ENCODE results near the gene DIO2.

Gene DIO2

GRCh38 chr14:80167793-80168448 lies 43.4 kb downstream of the DIO2 start:
- H3K9me3 ChIP-seq (ENCODE audit: control insufficient read depth, low read length), result no peaks in the 10 kb centered on the region
- no peaks in the 10 kb centered on the region for H3K36me3 ChIP-seq (ENCODE audit: control insufficient read depth, insufficient read depth, low read length)
- 84 to 88% methylated on average over 3 to 5 of the region's 6 CpGs for WGBS, 2 experiments (ENCODE audit: insufficient coverage in 2 of 2)
- no peaks in the 10 kb centered on the region for H3K4me1 ChIP-seq (ENCODE audit: control insufficient read depth, insufficient read depth, low read length, poor library complexity, severe bottlenecking)
- H3K4me3 ChIP-seq (ENCODE audit: extremely low read depth, insufficient read depth, low read length, poor library complexity, severe bottlenecking), result no peak overlapping the region
- no peak overlapping the region for H3K27ac ChIP-seq (ENCODE audit: low read depth, low read length, severe bottlenecking)

- no peaks in the 10 kb centered on the region for H3K36me3 ChIP-seq (ENCODE audit: control insufficient read depth, insufficient read depth, low read length)
- no peak overlapping the region for H3K27ac ChIP-seq (ENCODE audit: low read depth, low read length, severe bottlenecking)
- no peaks in the 10 kb centered on the region for H3K4me1 ChIP-seq (ENCODE audit: control insufficient read depth, insufficient read depth, low read length, poor library complexity, severe bottlenecking)
- 84 to 100% methylated on average over 2 to 4 of the region's 9 CpGs for WGBS, 2 experiments (ENCODE audit: insufficient coverage in 2 of 2)
- H3K4me3 ChIP-seq (ENCODE audit: extremely low read depth, insufficient read depth, low read length, poor library complexity, severe bottlenecking), result no peak overlapping the region
- no peaks in the 10 kb centered on the region for H3K9me3 ChIP-seq (ENCODE audit: control insufficient read depth, low read length)
Observed at GRCh38 chr14:80164991-80165721, 46.1 kb downstream of the DIO2 start.

- no peak overlapping the region for H3K27ac ChIP-seq (ENCODE audit: low read depth, low read length, severe bottlenecking)
- WGBS, 2 experiments (ENCODE audit: insufficient coverage in 2 of 2), result no CpG with 5 or more reads among the region's 1 CpG
Observed at GRCh38 chr14:80152763-80153162, 58.5 kb downstream of the DIO2 start.

GRCh38 chr14:80152166-80152565 lies 59.1 kb downstream of the DIO2 start:
- Histone ChIP-seq H3K9me3 (ENCODE audit: control insufficient read depth, low read length) (no peaks in the 10 kb centered on the region), H3K4me3 (ENCODE audit: extremely low read depth, insufficient read depth, low read length, poor library complexity, severe bottlenecking) (no peak overlapping the region), H3K36me3 (ENCODE audit: control insufficient read depth, insufficient read depth, low read length) (no peaks in the 10 kb centered on the region), H3K4me1 (ENCODE audit: control insufficient read depth, insufficient read depth, low read length, poor library complexity, severe bottlenecking) (no peaks in the 10 kb centered on the region), H3K27ac (ENCODE audit: low read depth, low read length, severe bottlenecking) (no peak overlapping the region)

More at GRCh38 chr14:80152763-80153162, 58.5 kb downstream of the DIO2 start:
- no peak overlapping the region for H3K4me3 ChIP-seq (ENCODE audit: extremely low read depth, insufficient read depth, low read length, poor library complexity, severe bottlenecking)
- no peaks in the 10 kb centered on the region for H3K36me3 ChIP-seq (ENCODE audit: control insufficient read depth, insufficient read depth, low read length)
- H3K9me3 ChIP-seq (ENCODE audit: control insufficient read depth, low read length), result no peaks in the 10 kb centered on the region
- no peaks in the 10 kb centered on the region for H3K4me1 ChIP-seq (ENCODE audit: control insufficient read depth, insufficient read depth, low read length, poor library complexity, severe bottlenecking)

- Histone ChIP-seq H3K36me3 (ENCODE audit: control insufficient read depth, insufficient read depth, low read length) (no peaks in the 10 kb centered on the region), H3K27ac (ENCODE audit: low read depth, low read length, severe bottlenecking) (no peak overlapping the region), H3K9me3 (ENCODE audit: control insufficient read depth, low read length) (no peaks in the 10 kb centered on the region), H3K4me3 (ENCODE audit: extremely low read depth, insufficient read depth, low read length, poor library complexity, severe bottlenecking) (no peak overlapping the region), H3K4me1 (ENCODE audit: control insufficient read depth, insufficient read depth, low read length, poor library complexity, severe bottlenecking) (no peaks in the 10 kb centered on the region)
- WGBS, 2 experiments (ENCODE audit: insufficient coverage in 2 of 2), result no CpG with 5 or more reads among the region's 1 CpG
Observed at GRCh38 chr14:80150301-80150700, 61.0 kb downstream of the DIO2 start.

Data from mesodermal cell (in vitro differentiated cells).